Peyer's patch (tissue), 4 donors: ENCODE data around the gene ZNF219.

Experiments used
- POLR2A ChIP-seq, 2 donors: fragments of 450-650 bp; IDR thresholded peaks; one replicate each; pipeline ENCODE4 v1.5.1; 2017; ENCODE audit warnings: antibody characterized with exemption in 2 of 2, mild to moderate bottlenecking in 2 of 2, moderate library complexity in 2 of 2
- TF ChIP-seq, protein P1 (sequence below), 6 experiments: fragments of 450-650 bp in 4 of 6; fragments of 200-600 bp in 2 of 6; sonication (generic) in 1 of 6; IDR thresholded peaks; one replicate each; pipeline ENCODE4 v1.5.1; 2017 to 2019; ENCODE audit warnings: antibody characterized with exemption in 6 of 6, mild to moderate bottlenecking in 3 of 6, moderate library complexity in 1 of 6

GRCh38 chr14:21072781-21073339, 25.6 kb downstream of the ZNF219 start:
- TF ChIP-seq, protein P1, sequence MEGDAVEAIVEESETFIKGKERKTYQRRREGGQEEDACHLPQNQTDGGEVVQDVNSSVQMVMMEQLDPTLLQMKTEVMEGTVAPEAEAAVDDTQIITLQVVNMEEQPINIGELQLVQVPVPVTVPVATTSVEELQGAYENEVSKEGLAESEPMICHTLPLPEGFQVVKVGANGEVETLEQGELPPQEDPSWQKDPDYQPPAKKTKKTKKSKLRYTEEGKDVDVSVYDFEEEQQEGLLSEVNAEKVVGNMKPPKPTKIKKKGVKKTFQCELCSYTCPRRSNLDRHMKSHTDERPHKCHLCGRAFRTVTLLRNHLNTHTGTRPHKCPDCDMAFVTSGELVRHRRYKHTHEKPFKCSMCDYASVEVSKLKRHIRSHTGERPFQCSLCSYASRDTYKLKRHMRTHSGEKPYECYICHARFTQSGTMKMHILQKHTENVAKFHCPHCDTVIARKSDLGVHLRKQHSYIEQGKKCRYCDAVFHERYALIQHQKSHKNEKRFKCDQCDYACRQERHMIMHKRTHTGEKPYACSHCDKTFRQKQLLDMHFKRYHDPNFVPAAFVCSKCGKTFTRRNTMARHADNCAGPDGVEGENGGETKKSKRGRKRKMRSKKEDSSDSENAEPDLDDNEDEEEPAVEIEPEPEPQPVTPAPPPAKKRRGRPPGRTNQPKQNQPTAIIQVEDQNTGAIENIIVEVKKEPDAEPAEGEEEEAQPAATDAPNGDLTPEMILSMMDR (IDR thresholded peaks at IDR 0.05), result no peak
- TF ChIP-seq POLR2A (IDR thresholded peaks at IDR 0.05), result no peak
